HG03378 (cell line): ENCODE results near the gene USP20.
A peak's percentile ranks its signal among the peaks of the same experiment; 100 is the strongest.
"Not testable (repeated sequence)": the region's sequence is repeated elsewhere in the genome, so short reads cannot be mapped to it uniquely, and the experiment has no call there.

ENCODE experiments used
- ATAC-seq: cut with Tn5 transposase; IDR thresholded peaks from one replicate; pipeline ENCODE4 v1.9.1; 2021; ENCODE audit warnings: mild to moderate bottlenecking, moderate library complexity; ENCODE audit not compliant: unreplicated experiment

Gene USP20

GRCh38 chr9:129889122-129889940, 54.1 kb downstream of the USP20 start:
- ATAC-seq, result no peak

GRCh38 chr9:129889941-129890717, 54.9 kb downstream of the USP20 start:
- no peak for ATAC-seq

- ATAC-seq, result not testable (repeated sequence)
Observed at GRCh38 chr9:129890718-129891299, 55.6 kb downstream of the USP20 start.

GRCh38 chr9:129891569-129891968, 56.3 kb downstream of the USP20 start:
- ATAC-seq, result no peak

- ATAC-seq, result no peak
Observed at GRCh38 chr9:129894120-129894823, 59.0 kb downstream of the USP20 start.

- no peak for ATAC-seq
Observed at GRCh38 chr9:129895376-129896268, 60.4 kb downstream of the USP20 start.

- ATAC-seq, result no peak
Observed at GRCh38 chr9:129897263-129897662, 62.0 kb downstream of the USP20 start.

- ATAC-seq, result no peak
Observed at GRCh38 chr9:129898185-129898584, 62.9 kb downstream of the USP20 start.

- ATAC-seq, result no peak
Observed at GRCh38 chr9:129899620-129900019, 64.4 kb downstream of the USP20 start.

- peak; percentile 72 for ATAC-seq
Observed at GRCh38 chr9:129900263-129901027, 65.2 kb downstream of the USP20 start.

- no peak for ATAC-seq
Observed at GRCh38 chr9:129901993-129902739, 66.9 kb downstream of the USP20 start.

- ATAC-seq, result no peak
Observed at GRCh38 chr9:129902740-129903134, 67.5 kb downstream of the USP20 start.

- ATAC-seq, result no peak
Observed at GRCh38 chr9:129904734-129905133, 69.5 kb downstream of the USP20 start.

GRCh38 chr9:129906298-129906697, 71.0 kb downstream of the USP20 start:
- no peak for ATAC-seq

- ATAC-seq, result no peak
Observed at GRCh38 chr9:129907201-129907600, 71.9 kb downstream of the USP20 start.

- no peak for ATAC-seq
Observed at GRCh38 chr9:129908906-129909305, 73.6 kb downstream of the USP20 start.

GRCh38 chr9:129909851-129910250, 74.6 kb downstream of the USP20 start:
- no peak for ATAC-seq
